Smooth muscle cell (in vitro differentiated cells): ENCODE measurements around the gene RASSF5. TPM values are rescaled to one million over a fixed set of nuclear protein-coding genes. Genes with fewer than 3 reads are reported as not detected.
"Not testable (repeated sequence)": the region's sequence is repeated elsewhere in the genome, so short reads cannot be mapped to it uniquely, and the experiment has no call there.

Experiments
- DNase-seq: peaks from one replicate; lab custom pipeline; 2025; ENCODE audit not compliant: unreplicated experiment; lab: John Stamatoyannopoulos, UW
- H2AFZ ChIP-seq: fragments of 200-600 bp; sonication (generic); 2 replicates; pipeline ENCODE4 v1.6.0; 2016; ENCODE audit warnings: antibody characterized with exemption, low read depth, mild to moderate bottlenecking
- H3F3A ChIP-seq: fragments of 200-600 bp; sonication (generic); 2 replicates; pipeline ENCODE4 v1.6.0; 2017; ENCODE audit warnings: antibody characterized with exemption, low read depth
- H3K27ac ChIP-seq: fragments of 200-600 bp; sonication (generic); 2 replicates; pipeline ENCODE4 v1.5.1; 2016; ENCODE audit warnings: low read depth, mild to moderate bottlenecking
- H3K27me3 ChIP-seq: fragments of 200-600 bp; sonication (generic); 2 replicates; pipeline ENCODE4 v1.6.1; 2016; ENCODE audit warnings: low read depth, mild to moderate bottlenecking
- H3K36me3 ChIP-seq: fragments of 200-600 bp; sonication (generic); 2 replicates; pipeline ENCODE4 v1.5.1; 2016; ENCODE audit warnings: low read depth
- H3K4me1 ChIP-seq: fragments of 200-600 bp; sonication (generic); 2 replicates; pipeline ENCODE4 v1.5.1; 2016; ENCODE audit warnings: low read depth
- H3K4me2 ChIP-seq: fragments of 200-600 bp; sonication (generic); 2 replicates; pipeline ENCODE4 v1.6.0; 2016; ENCODE audit warnings: mild to moderate bottlenecking
- H3K4me3 ChIP-seq: fragments of 200-600 bp; sonication (generic); 2 replicates; pipeline ENCODE4 v1.5.1; 2016; ENCODE audit warnings: mild to moderate bottlenecking
- H3K79me2 ChIP-seq: fragments of 200-600 bp; sonication (generic); 2 replicates; pipeline ENCODE4 v1.6.0; 2016; ENCODE audit warnings: low read depth, mild to moderate bottlenecking
- H3K9ac ChIP-seq: fragments of 200-600 bp; sonication (generic); 2 replicates; pipeline ENCODE4 v1.6.0; 2016; ENCODE audit warnings: low read depth
- H3K9me3 ChIP-seq: fragments of 200-600 bp; sonication (generic); replicated peaks from 2 replicates; pipeline ENCODE4 v1.5.1; 2016; ENCODE audit warnings: low read depth
- H4K20me1 ChIP-seq: fragments of 200-600 bp; sonication (generic); 2 replicates; pipeline ENCODE4 v1.6.0; 2016; ENCODE audit warnings: low read depth
- WGBS: methylation state at CpG from one replicate; pipeline ENCODE4 v1.1.7; 2016; ENCODE audit warnings: low lambda C conversion rate; 5-methylcytosine and 5-hydroxymethylcytosine counted together
- polyA plus RNA-seq: library from polyadenylated mRNA; unstranded; fragments of >200 nt; fragmentation: Nextera tagmentation; extraction: Ambion mirVana; gene quantifications from 2 replicates; pipeline ENCODE4 v1.2.1, GENCODE V29; 2016
- total RNA-seq: library from RNA; depleted of rRNA; stranded (reverse); fragments of >200 nt; gene quantifications from 2 replicates; pipeline ENCODE4 v1.2.3, GENCODE V29; 2014
- TF ChIP-seq, protein P1 (sequence below): fragments of 200-600 bp; sonication (generic); IDR thresholded peaks from 2 replicates; pipeline ENCODE4 v1.5.1; 2017; ENCODE audit warnings: borderline replicate concordance, mild to moderate bottlenecking, antibody characterized with exemption; ENCODE audit not compliant: insufficient read depth, poor library complexity, severe bottlenecking

Gene RASSF5
- total and polyA plus RNA-seq, 2 experiments from 2014 or later, result 2.6 to 3.3 TPM

DNA sequence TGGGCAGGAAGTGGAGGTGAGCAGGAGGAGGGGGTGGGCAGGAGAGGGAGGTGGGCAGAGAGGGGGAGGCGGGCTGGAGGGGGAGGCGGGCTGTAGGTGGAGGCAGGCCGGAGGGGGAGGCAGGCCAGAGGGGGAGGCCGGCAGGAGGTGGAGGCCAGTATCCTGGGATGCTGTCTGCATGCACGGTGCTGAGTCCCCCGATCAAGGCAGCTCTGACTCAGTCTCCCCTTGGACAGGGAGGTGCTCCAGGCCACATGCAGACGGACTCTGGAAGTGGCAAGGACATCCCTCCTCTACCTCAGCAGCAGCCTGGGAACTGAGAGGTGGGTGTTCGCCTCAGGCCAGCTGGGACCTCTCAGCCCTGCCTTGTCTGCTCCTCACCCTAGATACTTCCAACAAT lies 27.1 kb upstream of the RASSF5 start:
- WGBS, result 100% methylated on average over 1 of the region's 8 CpGs
- H3F3A ChIP-seq, result no peaks in the 10 kb centered on the region
- H3K9me3 ChIP-seq, result no peaks in the 10 kb centered on the region
- no peak overlapping the region for H3K4me3 ChIP-seq
- H3K36me3 ChIP-seq, result no peaks in the 10 kb centered on the region
- no peaks in the 10 kb centered on the region for H3K79me2 ChIP-seq
- no peak overlapping the region for H3K27ac ChIP-seq
- no peaks in the 10 kb centered on the region for H4K20me1 ChIP-seq
- no peak overlapping the region for H2AFZ ChIP-seq
- H3K4me1 ChIP-seq, result no peaks in the 10 kb centered on the region
- DNase-seq, result no peak
- H3K9ac ChIP-seq, result no peak overlapping the region
- no peak overlapping the region for H3K4me2 ChIP-seq
- no peaks in the 10 kb centered on the region for H3K27me3 ChIP-seq
- TF ChIP-seq, protein P1, sequence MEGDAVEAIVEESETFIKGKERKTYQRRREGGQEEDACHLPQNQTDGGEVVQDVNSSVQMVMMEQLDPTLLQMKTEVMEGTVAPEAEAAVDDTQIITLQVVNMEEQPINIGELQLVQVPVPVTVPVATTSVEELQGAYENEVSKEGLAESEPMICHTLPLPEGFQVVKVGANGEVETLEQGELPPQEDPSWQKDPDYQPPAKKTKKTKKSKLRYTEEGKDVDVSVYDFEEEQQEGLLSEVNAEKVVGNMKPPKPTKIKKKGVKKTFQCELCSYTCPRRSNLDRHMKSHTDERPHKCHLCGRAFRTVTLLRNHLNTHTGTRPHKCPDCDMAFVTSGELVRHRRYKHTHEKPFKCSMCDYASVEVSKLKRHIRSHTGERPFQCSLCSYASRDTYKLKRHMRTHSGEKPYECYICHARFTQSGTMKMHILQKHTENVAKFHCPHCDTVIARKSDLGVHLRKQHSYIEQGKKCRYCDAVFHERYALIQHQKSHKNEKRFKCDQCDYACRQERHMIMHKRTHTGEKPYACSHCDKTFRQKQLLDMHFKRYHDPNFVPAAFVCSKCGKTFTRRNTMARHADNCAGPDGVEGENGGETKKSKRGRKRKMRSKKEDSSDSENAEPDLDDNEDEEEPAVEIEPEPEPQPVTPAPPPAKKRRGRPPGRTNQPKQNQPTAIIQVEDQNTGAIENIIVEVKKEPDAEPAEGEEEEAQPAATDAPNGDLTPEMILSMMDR, result no peak

- H3K4me3 ChIP-seq, result no peak overlapping the region
- H3K27me3 ChIP-seq, result no peaks in the 10 kb centered on the region
- H3K9ac ChIP-seq, result no peak overlapping the region
- no peak overlapping the region for H3K27ac ChIP-seq
- TF ChIP-seq, protein P1, result no peak
- no peaks in the 10 kb centered on the region for H3K79me2 ChIP-seq
- H3F3A ChIP-seq, result no peaks in the 10 kb centered on the region
- H3K9me3 ChIP-seq, result no peaks in the 10 kb centered on the region
- DNase-seq, result no peak
- H2AFZ ChIP-seq, result no peak overlapping the region
- H4K20me1 ChIP-seq, result no peaks in the 10 kb centered on the region
- no peaks in the 10 kb centered on the region for H3K36me3 ChIP-seq
- no peak overlapping the region for H3K4me2 ChIP-seq
- 75% methylated on average over 2 of the region's 2 CpGs for WGBS
- no peaks in the 10 kb centered on the region for H3K4me1 ChIP-seq
These were observed 24.7 kb upstream of the RASSF5 start for GRCh38 chr1:206482611-206483010.

DNA sequence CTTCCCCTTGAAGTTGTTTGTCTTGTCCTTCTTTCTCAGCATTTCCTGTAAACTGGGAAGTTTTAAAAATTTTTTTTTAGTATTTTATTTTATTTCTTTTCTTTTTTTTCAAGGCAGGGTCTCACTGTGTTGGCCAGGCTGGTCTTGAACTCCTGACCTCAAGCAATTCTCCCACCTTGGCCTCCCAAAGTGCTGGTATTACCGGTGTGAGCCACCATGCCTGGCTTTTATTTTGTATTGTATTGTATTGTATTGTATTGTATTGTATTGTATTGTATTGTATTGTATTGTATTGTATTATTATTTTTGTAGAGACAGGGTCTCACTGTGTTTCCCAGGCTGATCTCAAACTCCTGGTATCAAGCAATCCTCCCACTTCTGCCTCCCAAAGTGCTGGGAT lies 23.5 kb upstream of the RASSF5 start:
- not testable (repeated sequence) for H2AFZ ChIP-seq, H3K79me2 ChIP-seq, H4K20me1 ChIP-seq, H3F3A ChIP-seq, H3K36me3 ChIP-seq, H3K4me1 ChIP-seq, H3K9me3 ChIP-seq, H3K27me3 ChIP-seq, H3K4me3 ChIP-seq, H3K9ac ChIP-seq, DNase-seq, H3K4me2 ChIP-seq, H3K27ac ChIP-seq
- WGBS, result 100% methylated on average over 1 of the region's 1 CpG

GRCh38 chr1:206484901-206485300 lies 22.4 kb upstream of the RASSF5 start:
- Histone ChIP-seq H3K36me3 (no peaks in the 10 kb centered on the region), H3K9ac (no peak overlapping the region), H3K27me3 (no peaks in the 10 kb centered on the region), H3K4me1 (no peaks in the 10 kb centered on the region), H3K9me3 (no peaks in the 10 kb centered on the region), H3K27ac (no peak overlapping the region), H3K79me2 (no peaks in the 10 kb centered on the region), H3F3A (no peaks in the 10 kb centered on the region), H3K4me3 (no peak overlapping the region), H4K20me1 (no peaks in the 10 kb centered on the region), H3K4me2 (no peak overlapping the region), H2AFZ (no peak overlapping the region)
- WGBS, result 96% methylated on average over 10 of the region's 10 CpGs
- DNase-seq, result no peak
- TF ChIP-seq, protein P1, result no peak
